Measurements from ENCODE around the gene PLXNB2. TPM values are rescaled to one million over a fixed set of nuclear protein-coding genes. Genes with fewer than 3 reads are reported as not detected.

The PLXNB2 gene
- total RNA-seq, 3 donors from 2014 or later (not counting 1 experiment from before 2014, with no cell fraction given), result 6.0 to 34.7 (median 18.9) TPM

DNA sequence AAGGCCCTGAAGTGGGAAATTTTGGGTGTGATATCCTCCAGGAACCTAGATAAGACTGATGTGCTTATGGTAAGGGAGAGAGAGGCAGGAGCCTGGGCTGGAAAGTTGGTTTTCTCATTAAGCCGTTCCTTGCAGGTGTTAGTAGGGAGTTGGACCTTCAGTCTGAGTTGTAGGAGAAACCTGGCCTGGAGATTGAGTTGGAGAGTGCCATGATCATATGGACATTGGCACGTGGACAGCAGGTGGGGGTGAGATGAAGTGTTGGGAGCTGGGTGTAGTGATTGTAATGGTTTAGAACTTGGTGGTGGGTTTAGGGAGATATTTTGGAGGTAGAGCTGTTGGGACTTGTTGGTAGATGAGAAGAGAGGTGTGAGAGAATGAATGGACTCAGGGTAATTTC lies 40.6 kb upstream of the PLXNB2 start:
- Histone ChIP-seq H3K4me3 (ENCODE audit: low read length) (no peak overlapping the region), H3K36me3 (ENCODE audit: control insufficient read depth, insufficient read depth, low read length) (peaks cover 7% of the 10 kb centered on the region), H3K9me3 (ENCODE audit: control insufficient read depth, insufficient read depth, low read length) (no peaks in the 10 kb centered on the region), H3K27ac (ENCODE audit: low read length) (no peak overlapping the region), H3K27me3 (ENCODE audit: control insufficient read depth, insufficient read depth, low read length) (no peaks in the 10 kb centered on the region), H3K4me1 (ENCODE audit: control insufficient read depth, insufficient read depth, low read length) (peaks cover 18% of the 10 kb centered on the region)
- Mint-ChIP-seq H3K27me3 (ENCODE audit: low read depth in 2 of 2) (no peaks in the 10 kb centered on the region), H3K4me1 (peaks cover 0 to 1% of the 10 kb centered on the region in 2 donors), H3K36me3 (no peaks in the 10 kb centered on the region), H3K9me3 (no peaks in the 10 kb centered on the region), H3K4me3 (no peak overlapping the region), H3K27ac (no peak overlapping the region)
- whole genome bisulfite sequencing (ENCODE audit: insufficient coverage), result 80% methylated on average over 2 of the region's 2 CpGs
- intact Hi-C loops (cut with micrococcal nuclease), result no loop called here
- no peak for ATAC-seq
- TF ChIP-seq, protein P1, sequence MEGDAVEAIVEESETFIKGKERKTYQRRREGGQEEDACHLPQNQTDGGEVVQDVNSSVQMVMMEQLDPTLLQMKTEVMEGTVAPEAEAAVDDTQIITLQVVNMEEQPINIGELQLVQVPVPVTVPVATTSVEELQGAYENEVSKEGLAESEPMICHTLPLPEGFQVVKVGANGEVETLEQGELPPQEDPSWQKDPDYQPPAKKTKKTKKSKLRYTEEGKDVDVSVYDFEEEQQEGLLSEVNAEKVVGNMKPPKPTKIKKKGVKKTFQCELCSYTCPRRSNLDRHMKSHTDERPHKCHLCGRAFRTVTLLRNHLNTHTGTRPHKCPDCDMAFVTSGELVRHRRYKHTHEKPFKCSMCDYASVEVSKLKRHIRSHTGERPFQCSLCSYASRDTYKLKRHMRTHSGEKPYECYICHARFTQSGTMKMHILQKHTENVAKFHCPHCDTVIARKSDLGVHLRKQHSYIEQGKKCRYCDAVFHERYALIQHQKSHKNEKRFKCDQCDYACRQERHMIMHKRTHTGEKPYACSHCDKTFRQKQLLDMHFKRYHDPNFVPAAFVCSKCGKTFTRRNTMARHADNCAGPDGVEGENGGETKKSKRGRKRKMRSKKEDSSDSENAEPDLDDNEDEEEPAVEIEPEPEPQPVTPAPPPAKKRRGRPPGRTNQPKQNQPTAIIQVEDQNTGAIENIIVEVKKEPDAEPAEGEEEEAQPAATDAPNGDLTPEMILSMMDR (IDR thresholded peaks at IDR 0.05), result no peak
- DNase-seq, result no peak

DNA sequence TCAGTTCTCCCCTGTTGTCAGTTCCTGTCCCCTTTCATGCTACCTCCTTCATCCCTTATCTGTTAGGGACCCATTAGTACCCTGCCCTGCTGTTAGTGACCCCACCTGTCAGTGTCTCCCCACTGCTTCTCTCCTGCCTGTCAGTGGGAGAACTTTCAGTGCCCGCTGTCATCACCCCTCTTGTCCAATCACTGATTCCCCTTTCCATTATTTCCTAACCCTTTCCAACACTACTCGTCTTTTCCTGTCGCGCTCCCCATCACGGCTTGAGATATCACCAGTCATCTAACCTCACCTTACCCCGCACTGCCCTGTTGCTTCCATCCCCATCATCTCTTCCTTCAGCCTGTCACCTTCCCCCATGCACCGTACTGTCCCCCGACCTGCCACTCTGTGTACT lies 39.7 kb upstream of the PLXNB2 start:
- ATAC-seq, result no peak
- Histone ChIP-seq H3K36me3 (ENCODE audit: control insufficient read depth, insufficient read depth, low read length) (peaks cover 3% of the 10 kb centered on the region), H3K4me1 (ENCODE audit: control insufficient read depth, insufficient read depth, low read length) (peaks cover 26% of the 10 kb centered on the region), H3K27ac (ENCODE audit: low read length) (no peak overlapping the region), H3K9me3 (ENCODE audit: control insufficient read depth, insufficient read depth, low read length) (no peaks in the 10 kb centered on the region), H3K4me3 (ENCODE audit: low read length) (no peak overlapping the region), H3K27me3 (ENCODE audit: control insufficient read depth, insufficient read depth, low read length) (no peaks in the 10 kb centered on the region)
- Mint-ChIP-seq H3K4me1 (peaks cover 0 to 4% of the 10 kb centered on the region in 2 donors), H3K4me3 (no peak overlapping the region), H3K9me3 (no peaks in the 10 kb centered on the region), H3K27me3 (ENCODE audit: low read depth in 2 of 2) (no peaks in the 10 kb centered on the region), H3K27ac (no peak overlapping the region), H3K36me3 (no peaks in the 10 kb centered on the region)
- intact Hi-C loops (cut with micrococcal nuclease), result no loop called here
- WGBS (ENCODE audit: insufficient coverage), result 94% methylated on average over 8 of the region's 8 CpGs
- TF ChIP-seq, protein P1 (IDR thresholded peaks at IDR 0.05), result no peak
- no peak for DNase-seq

DNA sequence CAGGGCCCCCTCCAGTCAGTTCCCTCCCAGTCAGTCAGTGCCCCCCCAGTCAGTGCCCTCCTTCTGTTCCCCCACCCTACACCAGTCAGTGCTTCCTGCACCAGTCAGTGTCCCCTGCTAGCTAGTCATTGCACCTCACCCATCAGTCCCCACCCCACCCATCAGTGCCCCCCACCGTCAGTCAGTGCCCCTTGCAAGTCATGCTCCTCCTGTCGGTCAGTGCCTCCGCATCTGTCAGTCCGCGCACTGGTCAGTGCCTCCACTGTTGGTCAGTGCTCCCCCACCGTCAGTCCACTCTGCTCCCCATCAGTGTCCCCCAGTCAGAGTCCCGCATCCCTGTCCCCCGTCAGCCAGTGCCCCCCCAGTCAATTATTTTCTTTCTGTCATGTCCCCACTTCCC lies 39.0 kb upstream of the PLXNB2 start:
- no peaks in the 10 kb centered on the region for H3K9me3 Mint-ChIP-seq
- no peak overlapping the region for H3K27ac ChIP-seq (ENCODE audit: low read length)
- no peaks in the 10 kb centered on the region for H3K36me3 Mint-ChIP-seq
- no peak overlapping the region for H3K27ac Mint-ChIP-seq
- DNase-seq, result no peak
- intact Hi-C loops (cut with micrococcal nuclease), result no loop called here
- no peak overlapping the region for H3K4me3 Mint-ChIP-seq
- TF ChIP-seq, protein P1 (IDR thresholded peaks at IDR 0.05), result no peak
- WGBS (ENCODE audit: insufficient coverage), result 88% methylated on average over 8 of the region's 8 CpGs
- peaks cover 3% of the 10 kb centered on the region for H3K36me3 ChIP-seq (ENCODE audit: control insufficient read depth, insufficient read depth, low read length)
- ATAC-seq, result no peak
- no peaks in the 10 kb centered on the region for H3K9me3 ChIP-seq (ENCODE audit: control insufficient read depth, insufficient read depth, low read length)
- no peak overlapping the region for H3K4me3 ChIP-seq (ENCODE audit: low read length)
- H3K4me1 Mint-ChIP-seq, result peaks cover 0 to 9% of the 10 kb centered on the region in 2 donors
- H3K27me3 ChIP-seq (ENCODE audit: control insufficient read depth, insufficient read depth, low read length), result no peaks in the 10 kb centered on the region
- H3K4me1 ChIP-seq (ENCODE audit: control insufficient read depth, insufficient read depth, low read length), result peaks cover 32% of the 10 kb centered on the region
- no peaks in the 10 kb centered on the region for H3K27me3 Mint-ChIP-seq (ENCODE audit: low read depth in 2 of 2)

DNA sequence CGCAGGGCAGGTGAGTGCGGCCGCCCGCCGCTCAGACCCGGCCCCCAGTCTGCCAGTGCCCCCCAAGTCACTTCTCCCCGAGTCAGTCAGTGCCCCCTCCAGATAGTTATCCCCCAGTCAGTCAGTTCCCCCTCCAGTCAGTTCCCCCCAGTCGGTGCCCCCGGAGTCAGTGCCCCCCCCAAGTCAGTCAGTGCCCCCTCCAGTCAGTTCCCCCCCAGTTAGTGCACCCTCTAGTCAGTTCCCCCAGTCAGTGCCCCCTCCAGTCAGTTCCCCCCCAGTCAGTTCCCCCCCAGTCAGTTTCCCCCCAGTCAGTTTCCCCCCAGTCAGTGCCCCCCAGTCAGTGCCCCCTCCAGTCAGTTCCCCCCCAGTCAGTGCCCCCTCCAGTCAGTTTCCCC lies 36.1 kb upstream of the PLXNB2 start:
- intact Hi-C loops (cut with micrococcal nuclease), result loop anchor here (2.0 to 5.0 kb wide), 3 partner anchors 17 to 91 kb away; partner anchors contain the start of genes DENND6B and MAPK11

More for the DNA sequence above, 36.1 kb upstream of the PLXNB2 start:
- WGBS (ENCODE audit: insufficient coverage), result 0% methylated on average over 6 of the region's 9 CpGs
- peak overlapping the region in 1 of 2 donors; percentile 51 for H3K27ac Mint-ChIP-seq
- H3K27me3 ChIP-seq (ENCODE audit: control insufficient read depth, insufficient read depth, low read length), result no peaks in the 10 kb centered on the region
- no peak for DNase-seq
- peak overlapping the region; percentile 42 for H3K27ac ChIP-seq (ENCODE audit: low read length)
- H3K4me3 ChIP-seq (ENCODE audit: low read length), result peak overlapping the region; percentile 56
- TF ChIP-seq, protein P1 (IDR thresholded peaks at IDR 0.05), result no peak
- peak overlapping the region; percentile 63 for H3K4me3 Mint-ChIP-seq
- peaks cover 34% of the 10 kb centered on the region for H3K4me1 ChIP-seq (ENCODE audit: control insufficient read depth, insufficient read depth, low read length)
- ATAC-seq, result peak in 2 of 3 donors; percentile 14 to 24
- H3K4me1 Mint-ChIP-seq, result peaks cover 0 to 12% of the 10 kb centered on the region in 2 donors
- H3K9me3 Mint-ChIP-seq, result no peaks in the 10 kb centered on the region
- H3K36me3 ChIP-seq (ENCODE audit: control insufficient read depth, insufficient read depth, low read length), result peaks cover 3% of the 10 kb centered on the region
- no peaks in the 10 kb centered on the region for H3K9me3 ChIP-seq (ENCODE audit: control insufficient read depth, insufficient read depth, low read length)
- H3K36me3 Mint-ChIP-seq, result no peaks in the 10 kb centered on the region
- no peaks in the 10 kb centered on the region for H3K27me3 Mint-ChIP-seq (ENCODE audit: low read depth in 2 of 2)

Data from natural killer cell (primary cell).